ENCODE results near the gene GATAD2B.

The GATAD2B gene

DNA sequence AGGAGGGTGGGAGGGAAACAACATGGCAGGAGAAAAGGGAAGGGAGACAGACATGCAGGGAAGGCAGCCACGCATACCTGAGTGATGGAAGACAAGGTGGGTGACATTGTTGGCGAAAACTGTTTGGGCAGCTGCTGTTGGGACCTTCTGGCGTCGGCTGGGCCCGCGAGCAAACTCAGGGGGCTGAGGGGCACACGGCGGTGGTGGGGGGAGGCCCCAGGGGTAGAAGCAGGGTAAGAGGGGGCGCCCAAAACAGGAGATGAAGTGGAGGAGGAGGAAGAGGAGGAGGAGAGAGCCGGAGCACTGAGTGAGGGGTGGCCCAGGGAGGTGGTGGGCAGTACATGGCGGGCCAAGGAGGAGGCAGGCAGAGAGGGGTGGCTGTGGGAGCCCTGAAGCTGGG, 28.4 kb upstream of the GATAD2B start:
- DNase-seq = no peak

DNA sequence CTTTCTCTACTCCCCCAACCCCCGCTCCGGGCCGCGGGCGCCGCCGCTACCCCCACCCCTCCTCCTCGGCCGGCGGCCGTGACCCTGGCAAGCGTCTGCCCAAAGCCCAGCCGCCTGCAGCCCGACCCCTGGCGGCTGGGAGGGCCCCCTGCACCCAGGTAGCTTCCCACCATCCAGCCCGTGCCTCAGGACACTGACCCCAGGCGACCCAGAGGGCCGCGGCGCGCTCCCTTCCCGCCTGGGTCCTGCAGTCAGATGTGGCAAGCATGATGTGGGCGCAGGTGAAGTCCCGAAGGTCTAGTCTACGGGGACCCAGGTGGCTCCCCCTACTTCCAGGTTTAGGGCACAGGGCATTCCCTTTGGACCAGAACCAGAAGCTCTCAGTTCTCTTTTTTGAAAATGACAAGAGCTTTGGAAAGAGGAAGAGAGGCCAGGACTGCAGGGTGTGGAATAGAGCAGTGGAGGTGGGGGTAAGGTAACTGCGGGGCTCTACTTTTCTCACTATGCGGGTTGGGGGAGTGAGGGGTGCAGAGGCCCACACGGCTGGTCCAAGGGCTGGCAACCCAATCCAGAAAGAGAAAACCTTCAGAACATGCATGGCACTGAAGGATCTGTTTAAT, 24.0 kb upstream of the GATAD2B start, which contains the start of gene DENND4B:
TSS of gene DENND4B (minus strand) at position 97 of the 620 bp plus-strand sequence. CDS start 2,344 bp downstream, outside the sequence.
- peak; percentile 85 for DNase-seq

DNA sequence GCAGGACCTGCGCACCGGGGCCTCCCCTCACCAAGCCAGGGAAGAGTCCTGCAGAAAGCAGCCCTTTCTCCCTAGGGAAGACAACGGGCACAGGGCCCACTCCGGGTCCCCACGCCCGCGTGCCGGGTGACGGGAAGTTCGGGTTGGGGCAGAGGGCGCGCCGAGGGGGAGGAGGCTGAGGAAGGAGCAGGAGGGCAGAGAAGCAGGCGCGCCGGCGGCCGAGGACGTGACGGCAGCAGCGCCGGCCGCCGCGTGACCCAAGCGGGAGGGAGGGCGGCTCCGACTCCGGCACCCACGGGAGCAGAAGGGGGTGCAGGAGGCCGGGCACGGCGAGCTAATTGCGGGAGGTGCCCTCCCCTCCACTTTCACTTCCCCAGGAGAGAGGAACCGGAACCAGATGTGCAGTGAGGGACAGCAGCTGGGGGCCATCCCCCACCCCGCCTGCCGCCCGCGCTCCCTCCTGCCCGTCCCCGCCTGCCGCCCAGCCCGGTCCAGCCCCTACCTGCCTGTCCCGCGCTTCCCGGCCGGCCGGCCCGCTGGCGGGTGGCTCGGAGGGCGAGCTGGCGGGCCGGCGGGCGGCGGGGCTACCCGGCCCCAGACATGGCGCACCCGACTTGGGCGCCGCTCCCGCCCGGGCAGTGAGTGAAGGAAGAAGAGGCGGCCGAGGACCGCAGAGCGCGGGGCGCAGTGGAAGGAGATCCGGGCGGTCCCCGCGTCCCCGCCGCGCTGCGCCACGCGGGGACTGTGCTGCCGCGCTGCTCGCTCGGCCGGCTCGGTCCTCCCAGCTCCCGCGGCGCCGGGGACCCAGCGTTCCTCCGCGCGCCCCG, 23.2 kb upstream of the GATAD2B start:
- peak; percentile 76 for DNase-seq

DNA sequence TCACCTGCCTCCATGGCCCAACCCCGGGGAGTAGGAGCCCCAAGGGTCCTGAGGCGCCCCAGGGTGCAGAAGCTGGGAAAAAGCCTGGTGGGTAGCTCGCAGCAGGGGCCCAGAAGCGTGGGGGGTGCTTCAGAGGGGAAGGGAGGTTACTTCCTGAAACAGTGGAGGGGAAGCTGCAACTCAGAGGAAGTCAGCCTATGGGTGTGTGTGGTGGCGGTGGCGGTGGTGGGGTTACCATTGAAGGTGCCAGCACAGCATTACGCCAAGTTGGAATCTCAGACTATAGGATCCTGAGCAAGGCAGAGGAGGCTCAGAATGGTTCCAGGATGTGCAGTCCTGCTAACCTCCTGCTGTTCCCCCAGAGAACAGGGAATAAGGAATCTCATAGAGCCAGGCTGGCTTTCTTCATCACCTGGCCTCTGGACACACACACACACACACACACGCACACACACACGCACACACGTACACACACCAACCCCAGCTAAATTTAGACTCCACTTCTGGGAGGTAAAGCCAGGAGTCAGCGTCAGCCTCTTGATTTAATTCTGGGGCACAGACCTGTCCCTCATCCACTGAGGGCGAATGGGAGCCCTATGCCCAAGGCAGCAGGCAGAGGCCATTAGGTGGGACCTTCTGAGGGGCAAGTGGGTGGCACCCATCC, 22.5 kb upstream of the GATAD2B start:
- DNase-seq = peak; percentile 53

DNA sequence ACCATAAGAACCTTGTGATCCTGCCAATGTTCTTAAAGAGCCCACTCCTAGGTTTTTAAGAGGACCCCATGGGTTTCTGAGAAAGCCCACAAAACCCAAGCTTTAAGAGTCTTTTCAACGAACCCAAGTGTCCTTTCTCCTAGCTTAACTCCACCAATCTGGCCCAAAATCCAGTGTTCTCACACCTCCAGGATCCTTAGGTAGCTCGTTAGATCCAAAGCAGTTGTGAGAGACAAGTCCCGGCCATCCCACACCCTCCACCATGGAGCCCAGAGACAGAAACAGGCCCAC, 22.0 kb upstream of the GATAD2B start:
- no peak for DNase-seq

DNA sequence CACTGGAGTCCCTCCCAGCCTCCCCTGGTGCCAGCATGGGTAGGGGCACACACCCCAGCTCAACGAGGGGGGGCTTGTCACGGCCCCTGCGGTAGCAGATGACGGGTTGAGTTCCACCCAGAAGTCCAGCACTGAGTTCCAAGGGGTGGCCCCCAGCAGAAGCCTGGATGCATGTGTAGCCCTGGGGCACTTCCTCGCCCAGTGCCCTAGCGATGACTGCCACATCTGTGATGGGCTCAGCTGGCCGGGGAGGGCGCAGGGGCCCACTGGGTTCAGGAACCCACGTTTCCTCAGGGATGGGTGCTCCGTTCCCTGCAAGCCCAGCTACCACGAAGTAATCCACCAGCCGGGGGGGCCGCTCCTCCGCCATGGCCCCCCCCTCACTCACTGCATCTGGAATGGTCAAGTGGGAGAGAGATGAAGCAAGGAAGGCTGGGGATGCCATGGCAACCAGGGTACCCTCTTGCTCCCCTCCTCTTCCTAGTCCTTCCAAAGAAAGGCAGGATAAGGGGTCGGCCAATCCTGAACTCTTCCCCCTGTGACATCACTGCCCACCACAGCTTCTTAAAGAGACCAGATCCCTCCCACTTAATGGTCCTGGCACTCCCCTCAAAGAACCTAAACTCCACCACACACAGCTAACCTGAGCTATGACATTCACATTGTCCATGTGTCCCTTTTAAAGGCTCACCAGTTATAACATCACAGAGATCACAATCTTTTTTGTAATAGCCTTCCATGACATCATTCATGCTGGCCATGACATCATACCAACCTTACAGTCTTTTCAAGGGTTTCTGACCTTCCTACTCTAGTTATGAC, 21.4 kb upstream of the GATAD2B start:
- DNase-seq = no peak

DNA sequence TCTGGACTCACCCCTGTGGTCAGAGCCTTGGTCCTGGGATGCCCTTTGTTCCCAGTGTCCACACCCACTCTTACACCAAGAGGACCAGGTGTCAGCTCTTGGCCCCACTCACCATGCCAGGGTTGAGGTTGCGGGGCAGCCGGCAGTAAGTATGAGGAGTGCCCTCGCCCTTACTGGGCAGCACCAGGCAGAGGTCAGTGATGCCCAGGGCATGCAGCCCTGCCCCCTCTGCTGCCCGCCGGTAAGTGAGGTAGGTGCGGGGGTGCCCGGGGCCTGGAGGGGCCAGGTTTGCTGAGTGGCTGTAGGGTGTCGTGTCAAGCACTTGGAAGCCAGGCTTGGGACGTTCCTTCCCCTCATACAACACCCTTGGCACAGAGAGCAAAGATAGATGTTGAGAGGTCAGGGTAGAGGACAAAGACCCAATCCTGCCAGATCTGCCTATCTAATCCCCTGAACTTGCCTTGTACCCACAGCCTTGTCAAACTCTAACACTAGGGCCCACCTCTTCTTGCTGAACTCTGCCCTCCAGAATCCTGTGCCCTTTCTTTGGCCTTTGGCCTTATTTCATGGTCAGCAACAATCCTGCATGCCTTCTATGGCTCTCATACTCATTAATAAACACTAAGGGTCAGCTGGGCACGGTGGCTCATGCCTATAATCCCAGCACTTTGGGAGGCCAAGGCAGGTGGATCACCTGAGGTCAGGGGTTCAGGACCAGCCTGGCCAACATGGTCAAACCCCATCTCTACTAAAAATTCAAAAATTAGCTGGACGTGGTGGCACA, 20.2 kb upstream of the GATAD2B start:
- peak; percentile 15 for DNase-seq

DNA sequence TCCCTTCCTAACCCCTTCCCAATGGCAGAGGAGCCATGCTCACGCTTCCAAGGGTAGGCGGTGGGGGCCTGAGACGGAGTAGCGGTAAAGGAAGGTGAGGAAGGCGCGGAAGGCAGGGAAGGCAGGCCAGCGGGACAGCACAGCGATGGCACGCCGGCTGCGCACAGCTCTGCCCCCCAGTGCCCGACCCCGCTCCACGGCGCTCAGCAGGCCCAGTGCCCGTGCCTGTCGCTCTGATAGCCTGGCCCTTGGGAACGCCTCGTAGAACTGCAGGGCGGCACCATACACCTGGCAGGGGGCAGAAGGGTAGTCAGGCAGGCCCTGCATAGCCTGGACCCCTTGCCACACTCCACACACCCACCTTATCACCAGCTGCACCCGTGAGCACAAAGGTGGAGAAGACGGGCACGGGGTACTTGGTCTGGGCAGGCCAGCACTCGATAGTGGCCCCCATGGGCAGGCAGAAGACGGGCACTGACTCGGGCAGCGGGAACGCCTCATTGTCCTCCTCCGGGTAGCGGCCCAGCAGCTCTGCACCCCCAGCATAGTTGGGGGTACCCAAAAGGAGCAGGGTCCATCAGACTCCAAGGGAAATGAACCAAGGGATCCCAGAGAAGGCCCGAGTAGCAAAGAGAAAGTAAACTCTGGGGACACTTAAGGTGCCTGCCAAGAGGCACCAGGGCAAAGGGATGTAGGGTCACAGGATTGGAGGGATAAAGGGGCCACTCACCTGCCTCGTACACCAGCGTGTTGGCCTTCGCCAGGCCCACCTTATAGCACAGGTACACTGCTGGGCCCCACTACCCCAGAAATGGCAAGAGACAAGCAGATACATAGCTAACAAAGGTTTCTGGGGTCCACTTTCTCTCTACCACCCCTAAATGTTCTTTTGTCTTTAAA, 19.3 kb upstream of the GATAD2B start:
- DNase-seq = peak; percentile 17

DNA sequence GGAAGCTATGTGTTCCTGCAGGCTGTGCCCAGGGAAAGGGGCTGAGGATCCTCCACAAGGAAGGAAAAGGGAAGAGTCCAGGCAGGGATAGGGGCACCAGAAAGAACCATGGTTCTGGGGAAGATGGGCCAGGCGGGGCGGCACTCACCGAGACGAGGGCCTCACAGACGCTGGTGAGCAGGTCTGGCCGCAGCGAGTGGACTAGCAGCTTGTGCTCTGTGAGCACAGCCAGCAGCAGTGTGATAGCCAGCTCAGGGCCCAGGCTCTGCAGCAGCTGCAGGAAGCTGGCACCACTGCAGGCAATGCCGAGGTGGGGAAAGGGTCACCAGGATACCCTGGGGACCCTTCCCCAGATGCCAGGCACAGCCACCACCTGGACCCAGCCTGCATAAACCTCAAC, 18.0 kb upstream of the GATAD2B start:
- DNase-seq = no peak

DNA sequence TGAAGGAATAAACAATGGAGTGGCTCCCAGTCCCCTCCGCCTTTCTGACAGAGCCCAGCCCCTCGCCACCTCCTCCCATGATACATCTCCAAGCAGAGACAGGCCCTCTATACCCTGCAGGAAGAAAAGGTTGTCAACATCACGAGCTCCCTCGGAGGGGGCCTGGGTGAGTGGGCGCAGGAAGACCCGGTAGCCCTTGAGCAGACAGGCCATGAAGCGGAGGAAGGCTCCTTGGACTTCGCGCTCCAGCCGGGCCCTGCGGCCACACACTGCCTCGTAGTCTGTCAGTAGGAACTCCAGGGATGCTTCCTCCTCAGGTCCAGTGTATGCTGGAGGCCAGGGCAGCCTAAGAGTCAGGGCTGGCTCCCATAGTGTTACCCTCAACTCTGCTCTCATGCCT, 16.7 kb upstream of the GATAD2B start:
- no peak for DNase-seq

DNA sequence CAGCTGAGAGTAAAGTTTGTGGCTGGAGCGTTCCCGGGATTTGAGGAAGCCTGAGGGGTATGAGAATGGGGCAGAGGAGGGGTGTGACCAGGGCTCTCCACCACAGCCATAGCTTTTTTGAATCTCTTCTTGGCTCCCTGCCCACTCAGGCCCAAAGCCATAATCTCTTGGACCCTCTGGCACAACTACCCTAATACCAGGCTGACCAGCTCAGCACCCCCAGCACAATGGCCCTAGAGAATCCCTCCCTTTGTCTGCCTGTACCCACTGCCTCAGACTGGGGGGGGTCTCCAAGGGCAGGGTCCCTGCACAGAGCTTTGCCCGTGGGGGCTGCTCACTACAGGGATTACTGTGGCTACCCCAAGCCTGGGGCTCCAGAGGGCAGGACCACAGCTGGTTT, 16.2 kb upstream of the GATAD2B start:
- no peak for DNase-seq

DNA sequence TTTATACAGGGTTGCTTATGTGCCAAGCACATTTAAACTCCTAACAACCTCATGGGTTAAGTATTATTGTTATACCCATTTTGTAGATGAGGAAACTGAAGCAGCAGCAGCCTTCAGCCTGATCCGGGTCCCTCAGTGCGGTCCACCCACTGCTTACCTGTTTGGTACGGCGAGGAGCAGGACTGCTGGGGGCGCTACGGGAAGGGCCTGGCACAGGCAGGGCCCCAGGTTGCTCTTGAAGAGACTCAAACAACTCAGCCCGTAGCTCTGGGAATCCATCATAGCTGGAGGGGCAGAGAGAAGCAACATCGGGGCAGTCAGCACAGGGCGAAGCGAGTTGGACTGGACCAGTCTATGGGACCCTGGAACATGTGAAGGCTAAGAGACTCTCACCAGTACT, 14.6 kb upstream of the GATAD2B start:
- no peak for DNase-seq

DNA sequence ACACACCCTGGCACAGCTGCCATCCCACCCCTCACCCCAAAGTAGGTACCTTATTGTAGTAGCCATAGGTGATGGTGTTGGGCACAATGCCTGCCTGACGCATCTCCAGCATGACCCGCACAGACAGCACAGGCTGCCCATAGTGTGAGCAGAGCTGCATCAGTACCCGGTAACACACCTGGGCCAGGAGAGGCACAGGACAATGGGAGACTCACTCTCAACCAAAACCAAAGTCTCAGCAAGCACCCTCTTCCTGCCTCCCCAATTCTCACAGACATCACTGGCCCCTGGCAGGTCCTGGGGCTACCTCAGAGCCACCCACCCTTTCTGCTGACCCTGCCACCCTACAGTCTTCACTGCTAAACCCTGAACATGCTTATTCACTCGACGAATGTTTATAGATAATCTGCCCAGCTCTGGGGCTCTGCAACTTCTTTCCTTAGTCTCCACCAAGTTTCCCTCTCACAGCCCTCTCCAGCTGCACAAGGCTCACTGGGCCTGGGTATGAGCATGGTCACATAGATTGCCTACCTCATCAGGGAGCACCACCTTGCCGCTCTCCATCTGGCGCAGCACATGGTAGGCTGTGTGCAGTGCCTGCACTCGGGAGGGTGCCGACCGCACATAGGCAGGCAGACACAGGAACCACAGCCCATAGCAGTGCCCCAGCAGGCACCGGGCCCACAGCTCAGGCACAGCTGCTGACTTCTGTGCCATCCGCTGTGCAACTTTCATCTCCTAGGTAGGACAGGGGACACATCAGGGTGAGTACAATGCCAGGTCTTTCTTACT, 13.4 kb upstream of the GATAD2B start:
- DNase-seq = no peak

DNA sequence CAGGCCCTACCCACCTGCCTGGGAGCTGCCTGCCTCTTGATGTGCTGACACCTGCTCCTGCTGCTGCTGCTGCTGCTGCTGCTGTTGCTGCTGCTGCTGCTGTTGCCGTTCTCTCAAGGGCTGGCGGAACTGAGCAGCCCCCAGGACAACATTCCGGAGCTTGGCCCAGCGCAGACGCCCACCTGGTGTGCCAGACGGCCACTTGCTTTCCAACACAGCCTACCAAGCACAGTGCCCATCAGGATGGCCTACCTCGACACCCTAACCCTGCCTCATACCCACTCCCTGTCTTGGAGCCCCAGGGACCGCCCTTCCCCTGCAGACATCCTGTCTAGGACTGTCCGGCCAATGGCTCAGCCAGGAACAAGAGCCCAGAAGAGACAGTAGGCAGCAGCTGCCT, 12.0 kb upstream of the GATAD2B start:
- no peak for DNase-seq

DNA sequence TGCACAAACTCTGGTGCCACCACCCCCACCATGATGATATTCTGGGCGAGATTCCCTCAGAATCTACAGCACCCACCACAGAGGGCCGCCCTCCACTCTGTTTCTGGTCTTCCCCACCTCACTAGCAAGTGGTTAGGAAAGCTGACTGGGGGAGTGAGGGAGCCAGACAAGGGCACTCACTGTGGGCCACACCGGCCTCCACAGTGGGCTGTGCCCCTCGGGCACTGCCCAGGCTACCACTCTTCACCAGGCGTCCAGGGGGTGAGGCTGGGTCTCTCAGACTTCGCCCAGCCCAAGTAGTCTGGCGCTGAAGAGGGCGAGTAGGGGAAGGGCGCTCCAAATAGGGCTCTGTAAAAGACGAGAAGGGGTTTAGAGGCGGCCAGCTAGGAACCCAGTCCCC, 11.2 kb upstream of the GATAD2B start:
- DNase-seq = no peak

DNA sequence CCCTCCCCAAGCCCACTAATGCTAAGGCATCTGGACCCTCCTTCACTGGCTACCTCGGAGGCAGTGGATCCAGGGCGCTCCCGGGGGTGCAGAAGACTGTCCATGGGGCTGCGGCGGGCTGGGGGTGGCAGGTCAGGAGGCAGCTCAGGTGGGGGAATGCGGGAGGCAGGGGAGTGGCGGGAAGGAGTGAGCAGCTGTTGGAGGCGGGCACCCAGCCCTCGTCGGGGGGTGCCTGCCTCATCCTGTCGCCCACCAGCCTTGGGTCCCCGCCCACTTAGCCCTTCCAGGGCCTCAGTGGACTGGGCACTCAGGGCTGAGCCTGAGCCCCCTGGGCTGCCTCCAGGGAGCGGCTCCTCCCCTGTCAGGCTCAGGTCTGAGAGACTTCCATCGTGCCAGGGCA, 10.7 kb upstream of the GATAD2B start:
- no peak for DNase-seq

DNA sequence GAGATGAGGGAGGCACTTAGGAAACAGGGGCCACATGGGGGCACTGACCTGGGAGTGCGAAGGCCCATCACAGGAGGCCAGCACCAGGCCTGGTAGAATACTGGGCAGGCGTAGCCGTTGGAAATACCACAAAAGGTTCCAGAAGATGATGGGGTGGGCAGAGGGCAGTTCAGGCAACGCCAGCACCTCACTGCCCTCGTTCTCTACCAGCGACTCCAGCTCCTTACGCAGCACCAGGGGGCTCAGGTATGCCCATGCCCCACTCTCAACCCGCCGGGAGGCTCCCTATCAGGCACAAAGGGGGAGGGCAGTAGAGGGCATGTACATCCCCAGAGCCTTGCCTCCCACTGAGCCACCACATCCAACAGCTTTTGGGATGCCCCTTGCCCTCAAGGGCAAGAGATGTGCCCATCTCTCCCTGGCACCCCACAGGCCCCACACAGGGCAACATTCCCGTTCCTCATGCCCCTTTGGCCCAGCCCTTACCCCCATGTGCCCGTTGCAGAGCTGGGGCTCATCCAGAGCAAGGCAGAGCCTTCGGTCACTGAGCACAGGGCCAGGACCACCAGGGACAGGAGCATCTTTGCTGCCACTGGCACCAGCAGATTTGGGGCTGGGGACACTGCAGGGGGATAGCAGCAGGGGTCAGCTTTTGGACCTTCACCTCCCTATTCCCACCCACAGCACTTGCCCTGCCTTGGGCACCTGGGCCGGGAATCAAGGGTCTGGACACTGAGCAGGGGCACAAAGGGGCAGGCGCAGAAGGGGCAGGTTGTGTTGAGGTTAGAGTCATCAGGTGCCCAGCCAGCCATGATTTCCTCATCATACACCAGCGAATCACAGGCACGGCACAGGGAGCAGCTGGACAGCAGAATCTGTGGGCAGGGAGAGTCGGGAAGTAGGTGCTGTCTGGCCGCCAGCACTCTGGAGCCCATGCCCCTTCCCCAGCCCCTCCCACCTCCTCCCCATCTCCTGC, 9.7 kb upstream of the GATAD2B start:
- DNase-seq = no peak

DNA sequence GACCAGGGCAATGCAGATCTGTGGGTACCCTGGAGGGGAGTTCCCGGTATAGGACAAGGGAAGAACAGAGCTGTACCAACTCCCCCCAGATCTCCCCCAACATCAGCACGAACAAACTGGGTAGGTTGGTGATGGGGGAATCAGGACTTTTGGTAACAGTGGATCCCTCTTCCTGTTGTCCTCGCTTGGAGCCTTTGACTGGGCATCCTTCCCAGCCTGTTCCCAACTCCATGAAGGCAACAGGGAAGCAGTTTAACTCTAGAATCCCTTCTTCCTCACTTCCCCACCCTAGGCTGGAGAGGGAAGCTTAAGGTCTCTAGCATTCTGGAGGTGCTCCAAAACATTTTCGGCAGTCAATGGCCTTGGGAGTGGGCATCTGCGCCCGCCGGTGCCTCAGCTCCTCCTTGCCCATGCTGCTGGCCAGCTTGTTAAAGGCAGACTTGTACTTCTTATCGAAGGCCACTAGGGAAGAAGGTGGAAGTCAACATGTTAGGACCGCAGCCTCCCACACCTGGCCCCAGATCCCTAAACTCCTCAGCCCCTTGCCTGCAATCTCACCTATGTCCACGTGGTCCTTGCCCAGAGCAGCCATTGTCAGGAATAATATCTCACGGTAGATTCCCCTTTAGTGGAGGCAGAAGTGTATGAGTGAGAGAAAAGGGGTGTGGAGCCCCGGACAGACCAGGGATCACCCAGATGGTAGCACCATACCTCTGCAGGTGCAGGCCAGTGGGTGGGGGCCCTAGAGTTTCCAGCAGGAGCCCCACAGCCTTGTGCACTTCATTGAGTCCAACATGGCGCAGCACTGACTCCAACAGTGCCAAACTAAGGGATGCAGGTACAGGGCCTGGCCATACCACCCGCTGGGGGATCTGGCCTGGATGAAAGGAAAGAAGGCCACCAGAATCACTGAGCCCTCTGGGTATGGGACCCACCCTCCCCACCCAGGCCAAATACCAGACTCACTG, 7.5 kb upstream of the GATAD2B start:
- DNase-seq = peak; percentile 19
